HG03139 (cell line): ENCODE measurements around the gene PRRC2A.

Source experiments
- ATAC-seq: cut with Tn5 transposase; IDR thresholded peaks from one replicate; pipeline ENCODE4 v1.9.1; 2021; ENCODE audit not compliant: unreplicated experiment

PRRC2A gene

GRCh38 chr6:31620586-31621319 lies at the start of gene PRRC2A:
TSS of gene PRRC2A (plus strand) at chr6:31620715. CDS start at chr6:31622790, 2,075 bp downstream.
- peak; percentile 64 for ATAC-seq

GRCh38 chr6:31572041-31572911 lies 48.2 kb upstream of the PRRC2A start, which contains the start of gene LTA:
TSS of gene LTA (plus strand) at chr6:31572289. CDS start at chr6:31572743, 454 bp downstream.
- peak; percentile 37 for ATAC-seq

- ATAC-seq = no peak
Measured at GRCh38 chr6:31573239-31574105, 47.0 kb upstream of the PRRC2A start.

GRCh38 chr6:31574106-31575061 lies 46.1 kb upstream of the PRRC2A start:
- ATAC-seq = no peak

- ATAC-seq = no peak
Measured at GRCh38 chr6:31575335-31575901, 45.1 kb upstream of the PRRC2A start, which contains the start of gene TNF. TSS of gene TNF (plus strand) at chr6:31575565. CDS start at chr6:31575742, 177 bp downstream.

- ATAC-seq = no peak
Measured at GRCh38 chr6:31575952-31576685, 44.4 kb upstream of the PRRC2A start.

GRCh38 chr6:31576897-31577578 lies 43.5 kb upstream of the PRRC2A start:
- no peak for ATAC-seq

- no peak for ATAC-seq
Measured at GRCh38 chr6:31577579-31577966, 42.9 kb upstream of the PRRC2A start.

GRCh38 chr6:31578184-31579118 lies 42.1 kb upstream of the PRRC2A start:
- ATAC-seq = no peak

GRCh38 chr6:31579119-31579505 lies 41.4 kb upstream of the PRRC2A start:
- ATAC-seq = no peak

GRCh38 chr6:31579546-31580437 lies 40.7 kb upstream of the PRRC2A start:
- no peak for ATAC-seq

- no peak for ATAC-seq
Measured at GRCh38 chr6:31580438-31580740, 40.1 kb upstream of the PRRC2A start.

- no peak for ATAC-seq
Measured at GRCh38 chr6:31580807-31581433, 39.6 kb upstream of the PRRC2A start.

- no peak for ATAC-seq
Measured at GRCh38 chr6:31581434-31582229, 38.9 kb upstream of the PRRC2A start.

GRCh38 chr6:31582230-31582643 lies 38.3 kb upstream of the PRRC2A start, which contains the start of gene LTB:
TSS of gene LTB (minus strand) at chr6:31582424. CDS start at chr6:31582417, 7 bp downstream.
- no peak for ATAC-seq
